Pulmonary artery endothelial cell (primary cell): ENCODE data around the gene ABCC1. TPM values are rescaled to one million over a fixed set of nuclear protein-coding genes. Genes with fewer than 3 reads are reported as not detected.

Source experiments
- DNase-seq: peaks from one replicate; pipeline ENCODE4 v3.0.0-alpha.2; 2011; ENCODE audit warnings: low read depth, low spot score
- total RNA-seq: library from RNA; depleted of rRNA; stranded (reverse); fragments of >200 nt; gene quantifications from 2 replicates; pipeline ENCODE4 v1.2.3, GENCODE V29; 2014

The ABCC1 gene
- total RNA-seq, 1 donor from 2014 or later, result 52.6 TPM

GRCh38 chr16:15993128-15993527 lies 43.7 kb downstream of the ABCC1 start:
- DNase-seq, result no peak

GRCh38 chr16:15993541-15993940 lies 44.1 kb downstream of the ABCC1 start:
- DNase-seq, result no peak

DNA sequence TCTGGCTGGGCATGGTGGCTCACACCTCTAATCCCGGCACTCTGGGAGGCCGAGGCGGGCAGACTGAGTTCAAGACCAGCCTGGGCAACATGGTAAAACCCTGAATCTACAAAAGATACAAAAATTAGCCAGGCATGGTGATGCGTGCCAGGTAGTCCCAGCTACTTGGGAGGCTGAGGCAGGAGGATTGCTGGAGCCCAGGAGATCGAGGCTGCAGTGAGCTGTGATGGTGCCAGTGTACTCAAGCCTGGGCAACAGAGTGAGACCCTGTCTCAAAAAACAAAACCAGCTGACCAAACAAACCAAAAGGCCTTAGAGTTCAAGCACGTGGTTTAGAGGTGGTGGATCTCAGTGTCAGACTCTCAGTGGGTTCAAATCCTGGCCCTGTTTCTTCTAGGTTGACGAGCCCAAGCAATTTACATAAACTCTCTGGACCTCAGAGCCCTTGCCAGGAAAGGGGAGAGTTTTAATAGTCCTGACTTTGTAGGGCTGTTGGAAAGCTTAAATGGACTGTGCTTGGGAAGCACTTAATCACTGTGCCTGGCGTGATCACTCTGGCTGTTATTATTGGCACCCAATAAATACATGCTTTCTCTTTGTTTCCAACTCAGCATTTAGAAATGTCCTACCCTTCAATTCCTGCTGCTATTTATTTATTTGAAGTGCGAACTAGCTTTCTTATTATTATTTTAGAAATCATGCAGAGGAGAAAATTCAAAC lies 44.7 kb downstream of the ABCC1 start:
- DNase-seq, result peak; percentile 68

DNA sequence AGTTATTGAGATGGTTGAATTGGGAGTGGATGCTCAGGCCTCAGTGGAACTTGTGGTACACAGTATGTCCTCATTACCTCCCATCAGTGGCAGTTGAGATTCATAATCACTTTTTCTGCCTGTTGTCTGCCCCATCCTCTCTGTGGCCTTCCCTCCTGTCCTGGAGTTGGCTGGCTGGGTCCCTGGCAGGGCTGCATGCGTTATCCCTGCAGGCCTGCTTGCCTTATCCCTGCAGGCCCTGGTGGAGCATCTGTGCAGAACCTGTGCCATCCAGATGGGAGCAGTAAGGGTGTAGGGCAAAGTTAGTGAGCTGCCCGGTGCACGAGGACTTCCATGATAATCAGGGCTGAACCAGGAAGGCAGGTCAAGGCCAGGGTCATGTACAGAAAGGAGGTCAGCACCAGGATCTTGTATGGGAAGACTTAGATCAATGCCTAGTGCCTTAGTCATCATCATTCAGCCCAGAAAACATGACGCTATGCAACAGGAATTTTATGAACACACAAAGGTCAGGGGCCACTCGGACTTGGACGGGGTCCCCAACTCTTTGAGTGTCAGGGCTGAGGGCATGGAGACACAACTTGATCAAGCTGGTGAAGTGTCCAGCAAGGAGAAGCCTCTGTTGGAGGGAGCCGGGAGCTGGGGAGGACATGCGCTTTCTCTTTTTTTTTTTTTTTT lies 47.2 kb downstream of the ABCC1 start:
- peak; percentile 78 for DNase-seq

DNA sequence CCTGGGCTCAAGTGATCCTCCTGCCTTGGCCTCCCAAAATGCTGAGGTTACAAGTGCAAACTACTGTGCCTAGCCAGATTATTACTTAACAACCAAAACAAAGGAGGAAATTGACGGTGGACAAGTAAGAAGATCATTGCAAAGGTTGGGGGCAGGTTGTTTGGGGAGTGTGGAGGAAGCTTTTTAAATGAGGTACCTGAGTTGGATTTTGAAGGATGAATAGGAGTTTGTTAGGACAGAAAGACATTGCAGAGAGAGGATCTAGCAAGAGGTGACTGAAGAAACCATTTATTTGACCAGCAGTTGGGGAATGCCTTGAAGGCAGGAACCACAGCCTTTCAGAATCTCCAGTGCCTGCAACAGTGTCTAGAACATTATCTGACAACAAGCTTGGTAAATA lies 51.3 kb downstream of the ABCC1 start:
- no peak for DNase-seq

DNA sequence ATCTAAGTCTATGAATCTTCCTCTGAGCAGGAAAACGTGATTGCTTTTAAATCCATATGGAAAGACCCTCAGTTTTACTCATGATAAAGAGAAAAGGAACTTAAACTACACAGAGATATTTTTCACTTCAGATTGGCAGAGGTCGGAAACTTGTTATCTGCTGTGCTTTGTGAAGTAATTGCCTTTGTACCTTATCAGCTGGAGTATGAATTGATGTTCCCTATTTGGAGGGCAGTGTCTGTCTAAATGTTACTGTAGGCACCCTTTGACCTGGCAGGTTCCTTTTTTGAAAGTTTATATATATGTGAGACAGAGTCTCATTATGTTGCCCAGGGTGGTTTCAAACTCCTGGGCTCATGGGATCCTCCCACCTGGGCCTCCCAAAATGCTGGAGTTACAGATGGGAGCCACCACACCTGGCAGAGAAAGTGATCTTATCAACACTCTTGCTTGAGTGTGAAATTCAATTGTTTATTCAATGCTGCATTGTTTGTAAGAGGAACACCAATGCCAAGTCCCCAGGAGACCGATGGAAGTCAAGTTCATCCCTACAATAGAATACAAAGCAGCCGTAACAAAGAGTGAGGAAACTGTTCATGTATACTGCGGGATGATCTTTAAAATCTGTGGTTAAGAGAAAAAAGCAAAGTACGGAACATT lies 52.3 kb downstream of the ABCC1 start:
- no peak for DNase-seq

DNA sequence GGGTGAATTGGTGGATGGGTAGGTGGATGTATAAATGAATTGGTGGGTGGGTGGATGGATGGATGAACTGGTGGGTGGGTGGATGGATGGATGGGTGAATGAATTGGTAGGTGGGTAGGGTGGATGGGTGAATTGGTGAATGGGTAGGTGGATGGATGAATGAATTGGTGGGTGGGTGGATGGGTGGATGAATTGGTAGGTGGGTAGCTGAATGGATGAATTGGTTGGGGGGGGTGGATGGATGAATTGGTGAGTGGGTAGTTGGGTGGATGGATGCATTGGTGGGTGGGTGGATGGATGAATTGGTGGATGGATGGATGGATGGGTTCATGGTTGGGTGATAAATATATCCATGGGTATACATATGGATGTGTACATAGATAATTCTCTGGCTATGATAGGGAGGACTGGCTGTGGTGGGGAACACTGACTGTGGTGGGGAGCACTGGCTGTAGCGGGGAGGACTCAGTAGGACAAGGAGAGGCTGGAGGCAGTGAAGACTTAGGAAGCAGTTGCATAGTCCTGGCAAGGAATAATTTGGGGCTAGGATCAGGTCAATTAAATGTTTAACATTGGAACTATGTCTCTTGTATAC lies 54.4 kb downstream of the ABCC1 start:
- DNase-seq, result no peak

GRCh38 chr16:16004314-16004749 lies 54.9 kb downstream of the ABCC1 start:
- no peak for DNase-seq

GRCh38 chr16:16005721-16006120 lies 56.3 kb downstream of the ABCC1 start:
- DNase-seq, result no peak

GRCh38 chr16:16006650-16007049 lies 57.2 kb downstream of the ABCC1 start:
- no peak for DNase-seq

GRCh38 chr16:16007743-16008111 lies 58.3 kb downstream of the ABCC1 start:
- DNase-seq, result no peak

GRCh38 chr16:16008666-16009065 lies 59.2 kb downstream of the ABCC1 start:
- no peak for DNase-seq

DNA sequence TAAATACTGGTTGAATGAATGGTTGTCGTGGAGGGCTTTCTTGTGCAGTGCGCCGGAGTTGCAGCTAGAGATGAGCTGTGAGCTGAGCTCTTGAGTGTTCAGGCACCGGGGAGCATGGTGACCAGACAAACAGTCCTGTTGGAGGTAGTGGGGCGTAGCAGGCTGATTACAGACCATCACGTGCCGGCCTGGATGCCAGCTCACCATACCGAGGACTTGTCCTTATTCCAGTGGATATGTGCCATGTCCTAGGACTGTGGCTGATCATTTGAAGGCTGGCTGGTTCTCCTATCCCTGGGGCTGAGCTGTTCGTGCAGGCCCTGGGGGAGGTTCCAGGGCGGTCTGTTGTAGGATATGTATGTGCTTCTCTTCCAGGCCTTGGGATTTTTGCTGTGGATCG lies 60.0 kb downstream of the ABCC1 start:
- DNase-seq, result no peak

DNA sequence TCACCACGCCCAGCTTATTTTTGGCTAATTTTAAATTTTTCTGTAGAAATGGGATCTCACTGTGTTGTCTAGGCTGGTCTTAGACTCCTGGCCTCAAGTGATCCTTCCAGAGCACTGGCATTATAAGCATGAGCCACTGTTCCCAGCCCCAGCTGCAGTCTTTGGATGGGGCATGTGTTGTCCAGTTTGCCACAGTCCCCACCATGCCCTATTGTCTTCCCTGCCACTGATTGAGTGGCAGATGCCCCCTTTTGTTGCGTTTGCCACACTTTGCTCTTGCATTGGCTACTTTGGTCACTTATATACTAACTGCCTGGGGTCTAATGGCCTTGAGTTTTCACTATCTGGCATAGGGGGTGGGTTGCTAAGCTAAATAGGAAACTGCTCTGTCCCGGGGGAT lies 60.8 kb downstream of the ABCC1 start:
- DNase-seq, result no peak

- DNase-seq, result no peak
Measured at GRCh38 chr16:16012144-16012543, 62.7 kb downstream of the ABCC1 start.

DNA sequence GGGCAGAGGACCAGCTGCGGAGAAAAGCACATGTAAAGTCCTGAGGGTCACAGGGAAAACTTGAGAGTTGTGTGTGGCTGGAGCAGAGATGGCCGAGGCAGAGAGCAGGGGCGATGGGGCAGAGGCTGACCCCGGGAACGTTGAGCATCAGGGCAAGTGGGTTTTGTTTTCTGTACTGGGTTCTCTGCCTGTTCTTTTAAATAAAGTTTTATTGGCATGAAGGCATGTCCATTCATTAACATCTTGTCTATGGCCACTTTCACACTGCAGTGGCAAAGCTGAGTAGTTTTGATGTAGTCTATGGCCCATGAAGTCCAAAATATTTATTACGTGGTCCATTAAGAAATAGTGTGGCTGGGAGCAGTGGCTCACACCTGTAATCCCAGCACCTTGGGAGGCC lies 64.4 kb downstream of the ABCC1 start:
- DNase-seq, result no peak

- DNase-seq, result no peak
Measured at GRCh38 chr16:16014329-16015224, 65.2 kb downstream of the ABCC1 start.

DNA sequence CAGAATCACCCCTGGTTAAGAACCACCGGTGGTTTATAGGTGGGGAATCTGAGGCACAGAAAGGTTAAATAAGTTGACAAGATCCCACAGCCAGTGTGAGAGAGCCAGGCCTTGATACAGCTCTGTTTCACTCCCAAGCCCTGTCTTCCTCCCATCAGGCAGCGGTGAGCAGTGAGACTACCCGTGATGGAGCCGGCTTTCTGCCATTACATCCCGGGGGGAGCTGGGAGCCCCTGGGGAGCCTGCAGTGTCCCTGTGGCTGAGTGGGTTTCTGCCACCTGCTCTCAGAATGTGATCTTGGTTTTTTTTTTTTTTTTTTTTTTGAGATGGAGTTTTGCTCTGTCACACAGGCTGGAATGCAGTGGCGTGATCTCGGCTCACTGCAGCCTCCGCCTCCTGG lies 66.4 kb downstream of the ABCC1 start:
- no peak for DNase-seq

- DNase-seq, result no peak
Measured at GRCh38 chr16:16016388-16016964, 67.1 kb downstream of the ABCC1 start.

- no peak for DNase-seq
Measured at GRCh38 chr16:16017812-16018211, 68.4 kb downstream of the ABCC1 start.

GRCh38 chr16:16018705-16019104 lies 69.3 kb downstream of the ABCC1 start:
- no peak for DNase-seq
